GM18870 (cell line): ENCODE data around the gene ANKRD62.
"Not testable (repeated sequence)": the region's sequence is repeated elsewhere in the genome, so short reads cannot be mapped to it uniquely, and the experiment has no call there.

ENCODE experiments used
- ATAC-seq: cut with Tn5 transposase; IDR thresholded peaks from one replicate; pipeline ENCODE4 v1.9.1; 2021; ENCODE audit warnings: moderate library complexity; ENCODE audit not compliant: unreplicated experiment

The ANKRD62 gene

DNA sequence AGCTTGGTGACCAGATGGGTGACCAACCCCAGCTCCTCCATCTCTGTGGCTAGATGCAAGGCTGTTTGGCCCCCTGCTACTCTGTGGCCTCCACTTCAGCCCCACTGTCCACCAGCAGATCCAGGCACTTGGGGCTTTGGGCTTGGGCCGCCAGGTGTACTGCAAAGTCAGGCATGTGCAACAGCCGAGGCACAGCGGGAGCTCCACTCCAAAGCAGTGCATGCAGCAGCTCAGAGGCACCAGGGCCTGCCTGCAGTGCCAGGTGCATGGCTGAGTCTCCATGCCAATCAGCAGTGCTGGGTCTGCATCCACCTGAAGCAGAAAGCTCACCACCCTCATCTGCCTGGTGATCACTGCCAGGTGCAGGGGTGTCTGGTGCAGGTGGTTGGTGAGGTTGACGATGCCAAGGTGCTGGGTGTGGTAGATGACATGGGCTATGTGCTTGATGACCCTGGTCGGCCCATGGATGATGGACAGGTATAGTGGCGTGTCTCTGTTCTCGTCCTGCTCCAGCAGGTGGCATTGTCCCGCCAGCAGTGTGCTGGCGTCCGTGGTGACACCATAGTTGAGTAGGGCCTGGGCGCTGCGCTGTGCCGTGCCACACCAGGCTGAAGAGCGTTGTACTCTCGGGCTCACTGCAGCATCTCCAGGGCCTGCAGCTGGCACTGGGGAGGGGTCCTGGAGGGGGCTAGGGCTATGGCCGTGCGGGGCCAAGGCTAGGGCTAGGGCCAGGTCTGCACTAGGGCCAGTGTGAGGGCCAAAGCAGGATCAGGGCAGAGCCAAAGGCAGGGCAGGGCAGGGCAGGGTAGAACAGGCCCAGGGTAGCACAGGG lies 1.0 kb upstream of the ANKRD62 start:
- no peak for ATAC-seq

- peak; percentile 57 for ATAC-seq
Measured at GRCh38 chr18:12098374-12098773, 4.7 kb downstream of the ANKRD62 start.

DNA sequence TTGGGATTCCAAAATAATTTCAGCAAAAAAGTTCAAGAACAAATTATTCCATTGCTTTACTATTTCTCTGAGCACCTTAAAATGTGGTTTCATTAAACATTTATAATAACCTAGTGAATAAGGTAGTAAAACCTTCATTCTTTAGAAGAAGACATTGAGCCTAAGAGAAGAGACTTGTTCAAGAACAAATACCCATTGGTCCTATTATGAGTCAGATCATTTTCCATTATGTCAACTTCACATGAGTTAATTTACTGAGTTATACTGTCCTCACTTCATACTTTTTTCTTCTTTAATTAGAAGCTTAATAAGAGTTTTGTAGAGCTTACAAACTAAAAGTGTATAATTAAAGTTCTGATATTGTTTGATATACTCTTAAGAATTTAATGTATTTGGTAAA lies 5.5 kb downstream of the ANKRD62 start:
- no peak for ATAC-seq

DNA sequence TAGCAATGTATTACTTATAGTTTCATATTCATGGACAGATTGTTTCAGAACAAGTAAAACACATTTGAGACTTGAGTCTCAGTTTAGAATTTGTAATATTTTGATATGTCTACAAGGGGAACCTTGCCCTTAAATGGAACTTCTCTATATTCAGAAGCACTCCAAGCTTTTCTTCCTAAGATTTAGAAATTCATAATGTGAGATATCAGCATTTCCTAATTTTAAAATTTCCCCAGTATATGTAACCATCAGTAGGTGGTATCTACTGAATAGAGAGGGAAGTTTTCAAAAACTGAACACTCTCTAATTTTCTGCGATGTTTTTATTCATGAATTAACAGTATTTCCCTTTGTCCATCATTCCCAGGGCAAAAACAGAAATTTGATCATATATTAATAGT lies 7.6 kb downstream of the ANKRD62 start:
- no peak for ATAC-seq

- no peak for ATAC-seq
Measured at GRCh38 chr18:12102136-12102842, 8.6 kb downstream of the ANKRD62 start.

GRCh38 chr18:12106471-12106870 lies 12.8 kb downstream of the ANKRD62 start:
- ATAC-seq, result no peak

- ATAC-seq, result no peak
Measured at GRCh38 chr18:12109836-12110235, 16.2 kb downstream of the ANKRD62 start.

DNA sequence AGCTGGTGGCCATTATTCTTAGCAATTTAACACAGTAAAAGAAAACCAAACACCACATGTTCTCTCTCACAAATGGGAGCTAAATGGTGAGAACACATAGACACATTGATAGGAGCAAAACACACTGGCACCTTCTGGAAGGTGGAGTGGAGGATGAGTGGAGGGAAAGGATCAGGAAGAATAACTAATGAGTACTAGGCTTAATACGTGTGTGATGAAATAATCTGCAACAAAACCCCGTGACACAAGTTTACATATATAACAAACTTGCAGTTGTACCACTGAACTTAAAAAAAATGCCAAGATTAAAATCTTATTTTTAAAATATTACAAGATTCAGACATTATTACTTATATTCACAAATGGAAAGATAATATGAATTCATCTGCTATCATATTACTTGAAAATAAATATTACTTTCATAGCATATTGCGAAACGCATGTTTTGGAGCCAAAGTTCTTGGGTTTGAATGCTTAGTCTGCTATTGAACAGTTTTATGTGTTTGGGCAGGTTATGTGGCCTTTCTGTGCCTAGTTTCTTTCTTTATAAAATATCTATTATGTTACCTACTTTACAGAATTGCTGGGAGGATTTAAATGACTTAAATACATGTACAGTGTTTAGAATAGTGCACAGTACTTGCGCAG lies 20.5 kb downstream of the ANKRD62 start:
- ATAC-seq, result no peak

DNA sequence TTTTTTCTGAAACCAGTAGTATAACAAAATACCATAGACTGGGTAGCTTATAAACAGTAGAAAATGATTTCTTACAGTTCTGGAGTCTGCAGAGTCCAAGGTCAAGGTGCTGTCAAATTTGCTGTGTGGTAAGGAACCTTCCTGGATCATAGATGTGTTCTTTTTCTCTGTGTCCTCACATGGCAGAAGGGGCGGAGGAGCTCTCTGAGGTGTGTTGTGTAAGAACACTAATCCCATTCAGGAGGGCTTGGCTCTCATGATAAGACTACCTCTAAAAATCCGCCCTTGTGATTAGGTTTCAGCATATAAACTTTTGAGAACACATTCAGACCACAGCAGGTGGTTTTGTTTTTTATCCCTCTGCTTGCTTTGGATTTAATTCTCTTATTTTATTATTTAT lies 25.7 kb downstream of the ANKRD62 start:
- no peak for ATAC-seq

GRCh38 chr18:12121175-12122042 lies 27.8 kb downstream of the ANKRD62 start:
- no peak for ATAC-seq

GRCh38 chr18:12122043-12122389 lies 28.4 kb downstream of the ANKRD62 start:
- ATAC-seq, result not testable (repeated sequence)

DNA sequence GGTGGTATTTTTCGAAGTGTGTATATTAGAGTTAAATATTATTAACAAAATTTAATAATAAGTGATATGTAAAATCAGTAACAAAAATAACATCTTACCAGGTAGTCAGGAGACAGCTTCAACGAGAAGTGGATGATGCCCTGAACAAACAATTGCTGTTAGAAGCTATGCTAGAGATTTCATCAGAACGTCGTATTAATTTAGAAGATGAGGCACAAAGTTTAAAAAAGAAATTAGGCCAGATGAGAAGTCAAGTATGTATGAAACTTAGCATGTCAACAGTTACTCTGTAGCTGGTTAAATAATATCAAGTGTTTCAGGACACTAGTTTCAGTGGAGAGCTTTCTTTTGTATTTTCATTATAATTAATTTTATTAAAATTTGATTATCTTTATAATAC lies 34.0 kb downstream of the ANKRD62 start:
- ATAC-seq, result not testable (repeated sequence)

GRCh38 chr18:12138831-12139230 lies 45.2 kb downstream of the ANKRD62 start:
- ATAC-seq, result not testable (repeated sequence)

GRCh38 chr18:12140866-12141265 lies 47.2 kb downstream of the ANKRD62 start:
- not testable (repeated sequence) for ATAC-seq

- ATAC-seq, result not testable (repeated sequence)
Measured at GRCh38 chr18:12141778-12142177, 48.1 kb downstream of the ANKRD62 start.

GRCh38 chr18:12149431-12149830 lies 55.8 kb downstream of the ANKRD62 start:
- not testable (repeated sequence) for ATAC-seq

- ATAC-seq, result no peak
Measured at GRCh38 chr18:12154361-12154760, 60.7 kb downstream of the ANKRD62 start.

DNA sequence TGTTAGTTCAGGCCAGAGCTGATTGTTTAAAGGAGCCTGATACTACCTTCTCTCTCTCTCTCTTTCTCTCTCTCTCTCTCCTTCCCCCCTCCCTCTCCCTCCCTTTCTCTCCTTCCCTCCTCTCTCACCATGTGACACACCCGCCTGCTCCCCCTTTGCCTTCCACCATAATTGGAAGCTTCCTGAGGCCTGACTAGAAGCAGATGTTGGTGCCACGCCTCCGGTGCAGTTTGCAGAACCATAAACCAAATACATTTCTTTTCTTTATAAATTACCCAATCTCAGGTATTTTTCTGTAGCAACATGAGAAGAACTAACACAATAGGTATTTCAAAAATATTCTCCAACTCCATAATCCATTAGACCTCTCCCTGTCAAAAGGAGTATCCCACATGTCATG lies 62.4 kb downstream of the ANKRD62 start:
- no peak for ATAC-seq

DNA sequence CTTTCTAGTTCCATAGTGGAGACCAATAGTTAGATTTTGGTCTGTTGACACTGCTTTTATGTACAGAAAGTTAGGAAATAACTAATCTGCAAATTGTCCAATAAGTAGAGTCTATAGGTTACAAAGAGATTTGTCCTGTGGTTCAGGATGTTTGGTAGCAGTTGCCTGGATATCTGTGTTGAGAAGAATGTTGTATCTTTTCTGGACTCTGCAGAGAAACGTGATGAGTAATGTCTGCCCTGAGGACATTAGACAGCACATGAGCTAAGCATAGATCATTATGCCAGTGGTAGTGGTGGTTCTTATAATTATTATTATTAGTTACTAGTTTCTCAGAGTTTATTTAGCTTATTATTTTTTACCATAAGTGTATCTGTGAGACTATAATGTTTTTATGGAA lies 65.8 kb downstream of the ANKRD62 start:
- no peak for ATAC-seq

DNA sequence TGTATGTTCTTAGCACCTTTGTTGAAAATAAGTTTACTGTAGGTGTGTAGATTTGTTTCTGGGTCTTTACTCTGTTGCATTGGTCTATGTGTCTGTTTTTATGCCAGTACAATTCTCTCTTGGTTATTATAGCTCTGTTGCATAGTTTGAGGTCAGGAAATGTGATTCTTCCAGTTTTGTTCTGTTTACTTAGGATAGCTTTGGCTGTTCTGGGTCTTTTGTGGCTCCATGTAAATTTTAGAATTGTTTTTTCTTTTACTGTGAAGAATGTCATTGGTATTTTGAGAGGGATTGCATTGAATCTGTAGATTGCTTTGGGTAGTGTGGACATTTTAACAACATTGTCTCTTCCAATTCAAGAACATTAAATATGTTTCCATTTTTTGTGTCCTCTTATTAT lies 69.1 kb downstream of the ANKRD62 start:
- ATAC-seq, result no peak
